HepG2 (cell line): Measurements from ENCODE around the gene SEPTIN10. TPM values are rescaled to one million over a fixed set of nuclear protein-coding genes. Genes with fewer than 3 reads are reported as not detected.

Source experiments
- CCDC6 ChIP-seq: sonication (generic); formaldehyde crosslinking; IDR thresholded peaks from 2 replicates; pipeline ENCODE4 v1.8.1; 2022; ENCODE audit warnings: mild to moderate bottlenecking, missing genetic modification reagents, moderate library complexity
- ELF3 ChIP-seq: IDR thresholded peaks from 2 replicates; pipeline ENCODE4 v1.6.1; 2016; ENCODE audit warnings: missing genetic modification reagents, missing compliant biosample characterization
- HOXA9 ChIP-seq: sonication (generic); formaldehyde crosslinking; IDR thresholded peaks from 2 replicates; pipeline ENCODE4 v1.8.1; 2022; ENCODE audit warnings: missing genetic modification reagents, mild to moderate bottlenecking, moderate library complexity, borderline replicate concordance
- MTF1 ChIP-seq: sonication (generic); formaldehyde crosslinking; IDR thresholded peaks from 2 replicates; pipeline ENCODE4 v1.5.0; 2020; ENCODE audit warnings: missing genetic modification reagents
- MTF2 ChIP-seq: sonication (generic); formaldehyde crosslinking; IDR thresholded peaks from 2 replicates; pipeline ENCODE4 v1.5.0; 2020; ENCODE audit warnings: missing genetic modification reagents, borderline replicate concordance
- NFIB ChIP-seq: sonication (generic); formaldehyde crosslinking; IDR thresholded peaks from 2 replicates; pipeline ENCODE4 v1.9.0; 2021; ENCODE audit warnings: missing genetic modification reagents, mild to moderate bottlenecking, borderline replicate concordance
- NKX3-1 ChIP-seq: sonication (generic); formaldehyde crosslinking; IDR thresholded peaks from 2 replicates; pipeline ENCODE4 v1.5.0; 2020; ENCODE audit warnings: missing genetic modification reagents
- ONECUT2 ChIP-seq: sonication (generic); formaldehyde crosslinking; IDR thresholded peaks from 2 replicates; pipeline ENCODE4 v1.4.0; 2020; ENCODE audit warnings: missing genetic modification reagents
- PHB2 ChIP-seq: fragments of 450-650 bp; IDR thresholded peaks from 2 replicates; pipeline ENCODE4 v1.6.1; 2018; ENCODE audit not compliant: partially characterized antibody
- PLRG1 ChIP-seq: fragments of 450-650 bp; conservative IDR thresholded peaks from 2 replicates; pipeline ENCODE4 v1.6.1; 2016
- POGZ ChIP-seq: sonication (generic); formaldehyde crosslinking; IDR thresholded peaks from 2 replicates; pipeline ENCODE4 v1.4.0; 2020; ENCODE audit warnings: mild to moderate bottlenecking, missing genetic modification reagents
- PRDM10 ChIP-seq: sonication (generic); formaldehyde crosslinking; IDR thresholded peaks from 2 replicates; pipeline ENCODE4 v1.4.0; 2020; ENCODE audit warnings: low read depth, missing genetic modification reagents
- RARA ChIP-seq: IDR thresholded peaks from 2 replicates; pipeline ENCODE4 v1.6.1; 2016; ENCODE audit warnings: missing genetic modification reagents, missing compliant biosample characterization
- RXRB ChIP-seq: IDR thresholded peaks from 2 replicates; pipeline ENCODE4 v1.6.1; 2016; ENCODE audit warnings: borderline replicate concordance, missing genetic modification reagents, missing compliant biosample characterization
- SALL1 ChIP-seq: sonication (generic); formaldehyde crosslinking; IDR thresholded peaks from 2 replicates; pipeline ENCODE4 v1.8.0; 2022; ENCODE audit warnings: mild to moderate bottlenecking, missing genetic modification reagents
- SETDB1 ChIP-seq: sonication (generic); formaldehyde crosslinking; IDR thresholded peaks from 2 replicates; pipeline ENCODE4 v1.5.1; 2020; ENCODE audit warnings: missing genetic modification reagents, mild to moderate bottlenecking, borderline replicate concordance
- SIN3A ChIP-seq: IDR thresholded peaks from 2 replicates; pipeline ENCODE4 v1.6.1; 2011; ENCODE audit warnings: low read depth, mild to moderate bottlenecking, control low read depth, low read length, borderline replicate concordance
- ZBTB33 ChIP-seq: sonication (generic); formaldehyde crosslinking; IDR thresholded peaks from 2 replicates; pipeline ENCODE4 v1.4.0; 2020; ENCODE audit warnings: missing genetic modification reagents
- ZBTB38 ChIP-seq: sonication (generic); formaldehyde crosslinking; IDR thresholded peaks from 2 replicates; pipeline ENCODE4 v1.5.1; 2020; ENCODE audit warnings: mild to moderate bottlenecking, missing genetic modification reagents
- ZFP37 ChIP-seq: sonication (generic); formaldehyde crosslinking; IDR thresholded peaks from 2 replicates; pipeline ENCODE4 v1.4.0; 2020; ENCODE audit warnings: missing genetic modification reagents, borderline replicate concordance
- ZNF20 ChIP-seq: sonication (generic); formaldehyde crosslinking; IDR thresholded peaks from 2 replicates; pipeline ENCODE4 v1.4.0; 2020; ENCODE audit warnings: mild to moderate bottlenecking, moderate library complexity, missing genetic modification reagents
- ZNF317 ChIP-seq: sonication (generic); formaldehyde crosslinking; IDR thresholded peaks from 2 replicates; pipeline ENCODE4 v1.5.0; 2020; ENCODE audit warnings: mild to moderate bottlenecking, missing genetic modification reagents
- ZNF331 ChIP-seq: sonication (generic); formaldehyde crosslinking; IDR thresholded peaks from 2 replicates; pipeline ENCODE4 v1.4.0; 2020; ENCODE audit warnings: missing genetic modification reagents
- ZNF513 ChIP-seq: sonication (generic); formaldehyde crosslinking; conservative IDR thresholded peaks from 2 replicates; pipeline ENCODE4 v1.5.0; 2020; ENCODE audit warnings: missing genetic modification reagents
- ZNF766 ChIP-seq: sonication (generic); formaldehyde crosslinking; IDR thresholded peaks from 2 replicates; pipeline ENCODE4 v1.5.0; 2020; ENCODE audit warnings: missing genetic modification reagents, borderline replicate concordance
- polyA plus RNA-seq, 8 experiments: library from polyadenylated mRNA; depleted of rRNA in 3 of 8; stranded (reverse) in 7 of 8; unstranded in 1 of 8; fragments of >200 nt; fragmentation: Illumina TruSeq in 4 of 8; extraction: Trizol in 4 of 8; gene quantifications; 2 replicates each; pipeline versions ENCODE4 v1.2.1 to v1.2.3, GENCODE V29; 2011 to 2016; ENCODE audit warnings: low read depth in 4 of 8, missing spikeins in 1 of 8, mixed read lengths in 1 of 8; ENCODE audit not compliant: insufficient read depth in 1 of 8
- total RNA-seq, 5 experiments: library from RNA; depleted of rRNA; stranded (reverse); fragments of >200 nt; fragmentation: Illumina TruSeq; extraction: Trizol; gene quantifications; 2 replicates each; pipeline ENCODE4 v1.2.3, GENCODE V29; 2016; ENCODE audit warnings: low read depth in 1 of 5

Gene SEPTIN10
- total and polyA plus RNA-seq, 2 of the 13 experiments (the other 11 are each of a cell fraction or from before 2014, with no cell fraction given): 45.8 to 67.5 TPM

GRCh38 chr2:109558076-109558882 lies 55.5 kb downstream of the SEPTIN10 start (continued):
- TF ChIP-seq RXRB (CRISPR knock-in tag) (peak; percentile 91), RARA (peak; percentile 95), ELF3 (CRISPR knock-in tag) (peak; percentile 99), MTF1 (CRISPR knock-in tag) (no peak), PLRG1 (no peak), ZNF20 (CRISPR knock-in tag) (no peak), SETDB1 (CRISPR knock-in tag) (no peak), ZNF766 (CRISPR knock-in tag) (no peak), PRDM10 (CRISPR knock-in tag) (no peak), ONECUT2 (CRISPR knock-in tag) (no peak), SIN3A (no peak), ZNF331 (peak; percentile 59; the same call in 1 of the 2 replicates), ZFP37 (no peak), POGZ (CRISPR knock-in tag) (peak; percentile 96), ZNF513 (CRISPR knock-in tag) (no peak), PHB2 (no peak), MTF2 (CRISPR knock-in tag) (no peak), ZNF317 (CRISPR knock-in tag) (no peak), HOXA9 (CRISPR knock-in tag) (no peak), NFIB (CRISPR knock-in tag) (no peak), ZBTB38 (CRISPR knock-in tag) (peak; percentile 69; the same call in 1 of the 2 replicates), NKX3-1 (no peak), SALL1 (CRISPR knock-in tag) (peak; percentile 44; the same call in 1 of the 2 replicates), ZBTB33 (CRISPR knock-in tag) (peak; percentile 11; the same call in 1 of the 2 replicates), CCDC6 (CRISPR knock-in tag) (no peak)
